Endothelial cell of umbilical vein (primary cell): Measurements from ENCODE around the gene SRGAP3. TPM values are rescaled to one million over a fixed set of nuclear protein-coding genes. Genes with fewer than 3 reads are reported as not detected.

ENCODE experiments used
- BruUV-seq: library from RNA; stranded (reverse); fragments of 400-500 nt; replicated peaks from 2 replicates; lab custom pipeline; 2021; lab: Mats Ljungman, UMichigan
- CTCF ChIA-PET: fragments of 300-600, 350-600 bp; sonication (Branson Sonifier 250); formaldehyde crosslinking; loops from one replicate; lab custom pipeline; 2021; ENCODE audit warnings: antibody characterized with exemption, inconsistent platforms; lab: Charles Lee
- POLR2A ChIA-PET: fragments of 300-600, 350-600 bp; sonication (Branson Sonifier 250); formaldehyde crosslinking; loops from one replicate; lab custom pipeline; 2021; ENCODE audit warnings: antibody characterized with exemption, inconsistent platforms; lab: Charles Lee
- DNase-seq: peaks from one replicate; pipeline ENCODE4 v3.0.0-alpha.2; 2011; ENCODE audit warnings: low read depth, low spot score
- FAIRE-seq: peaks from 2 replicates; lab custom pipeline; 2011; peaks lifted over from hg19 to GRCh38; lab: Jason Lieb, UNC
- H2AFZ ChIP-seq: 2 replicates; pipeline ENCODE4 v1.6.0; 2012; ENCODE audit warnings: low read depth, low read length, control low read depth, inconsistent platforms
- H3K27ac ChIP-seq: 2 replicates; pipeline ENCODE4 v1.5.1; 2011; ENCODE audit warnings: low read depth, mild to moderate bottlenecking, control low read depth, low read length, moderate library complexity; ENCODE audit not compliant: insufficient read depth
- H3K27me3 ChIP-seq, 2 experiments: 2 replicates each; pipeline versions ENCODE4 v1.6.0 to v1.6.1; 2011; ENCODE audit warnings: low read length in 2 of 2, mixed read lengths in 1 of 2; ENCODE audit not compliant: control insufficient read depth in 2 of 2, insufficient read depth in 2 of 2
- H3K36me3 ChIP-seq, 2 experiments: 2 replicates in 1 of 2; 3 replicates in 1 of 2; pipeline ENCODE4 v1.5.1; 2011; ENCODE audit warnings: low read length in 2 of 2, mild to moderate bottlenecking in 1 of 2, moderate library complexity in 1 of 2; ENCODE audit not compliant: control insufficient read depth in 2 of 2, insufficient read depth in 2 of 2; ENCODE audit errors: extremely low read depth in 1 of 2
- H3K4me1 ChIP-seq: 3 replicates; pipeline ENCODE4 v1.5.1; 2011; ENCODE audit warnings: mild to moderate bottlenecking, low read length; ENCODE audit not compliant: control insufficient read depth, insufficient read depth; ENCODE audit errors: extremely low read depth
- H3K4me2 ChIP-seq: 2 replicates; pipeline ENCODE4 v1.6.1; 2011; ENCODE audit warnings: low read length, control low read depth, mixed read lengths; ENCODE audit not compliant: insufficient read depth
- H3K4me3 ChIP-seq, 3 experiments: fragments of 200-600 bp in 1 of 3; sonication (generic), shearing (Covaris generic) in 1 of 3; replicated peaks in 1 of 3; 2 replicates each; pipeline ENCODE4 v1.5.1; 2011 to 2016; ENCODE audit warnings: control low read depth in 3 of 3, low read length in 3 of 3, mild to moderate bottlenecking in 2 of 3, inconsistent platforms in 1 of 3, low read depth in 1 of 3, moderate library complexity in 1 of 3; ENCODE audit not compliant: insufficient read depth in 1 of 3
- H3K79me2 ChIP-seq: 2 replicates; pipeline ENCODE4 v1.6.0; 2012; ENCODE audit warnings: low read length, inconsistent platforms; ENCODE audit not compliant: control insufficient read depth, insufficient read depth
- H3K9ac ChIP-seq: replicated peaks from 2 replicates; pipeline ENCODE3; 2011; ENCODE audit warnings: low read length, control low read depth; ENCODE audit not compliant: insufficient read depth; ENCODE audit errors: extremely low read depth
- H3K9me1 ChIP-seq: replicated peaks from 3 replicates; pipeline ENCODE4 v1.6.0; 2011; ENCODE audit warnings: mild to moderate bottlenecking, low read length; ENCODE audit not compliant: control insufficient read depth, insufficient read depth; ENCODE audit errors: extremely low read depth
- H3K9me3 ChIP-seq: replicated peaks from 2 replicates; pipeline ENCODE4 v1.5.1; 2012; ENCODE audit warnings: low read length, inconsistent platforms; ENCODE audit not compliant: control insufficient read depth, insufficient read depth
- H4K20me1 ChIP-seq: replicated peaks from 2 replicates; pipeline ENCODE3; 2011; ENCODE audit warnings: mild to moderate bottlenecking, low read length; ENCODE audit not compliant: control insufficient read depth, insufficient read depth; ENCODE audit errors: extremely low read depth
- EZH2 ChIP-seq: IDR thresholded peaks from 2 replicates; pipeline ENCODE4 v1.6.1; 2012; ENCODE audit warnings: borderline replicate concordance, low read depth, mild to moderate bottlenecking, moderate library complexity, low read length, inconsistent platforms; ENCODE audit not compliant: severe bottlenecking
- FOS ChIP-seq: IDR thresholded peaks from 2 replicates; pipeline ENCODE4 v1.6.1; 2011; ENCODE audit warnings: mild to moderate bottlenecking, low read length, moderate library complexity, borderline replicate concordance; ENCODE audit not compliant: insufficient read depth
- GATA2 ChIP-seq: IDR thresholded peaks from 2 replicates; pipeline ENCODE4 v1.7.0; 2011; ENCODE audit warnings: low read depth, mild to moderate bottlenecking, moderate library complexity, mixed read lengths, low read length; ENCODE audit not compliant: insufficient read length, insufficient read depth
- JUN ChIP-seq: IDR thresholded peaks from 2 replicates; pipeline ENCODE4 v1.6.1; 2011; ENCODE audit warnings: borderline replicate concordance, low read depth; ENCODE audit not compliant: insufficient read length, insufficient read depth
- MYC ChIP-seq: IDR thresholded peaks from one replicate; pipeline ENCODE4 v1.6.1; 2011; ENCODE audit warnings: mild to moderate bottlenecking, low read depth, low read length
- POLR2A ChIP-seq: IDR thresholded peaks from 2 replicates; pipeline ENCODE4 v1.6.1; 2012; ENCODE audit warnings: low read depth, mild to moderate bottlenecking, control low read depth, low read length
- POLR2AphosphoS5 ChIP-seq: IDR thresholded peaks from 2 replicates; pipeline ENCODE4 v1.6.1; 2012; ENCODE audit warnings: low read depth, mild to moderate bottlenecking, control low read depth, low read length, moderate library complexity; ENCODE audit not compliant: insufficient read depth
- dilution Hi-C: fragments of 300-500 bp; cut with MboI; formaldehyde crosslinking; loops from one replicate; pipeline ENCODE4 v1.15.0; 2019; ENCODE audit warnings: low sequenced_read_pairs; ENCODE audit not compliant: extremely low pct_ligation_motif_present
- intact Hi-C: fragments of 100-400 bp; cut with micrococcal nuclease; formaldehyde crosslinking; loops from one replicate; pipeline ENCODE4 v1.10.0; 2022
- polyA plus RNA-seq, 4 experiments: library from polyadenylated mRNA; depleted of rRNA in 3 of 4; stranded (reverse) in 3 of 4; unstranded in 1 of 4; fragments of >200 nt; gene quantifications; 2 replicates each; pipeline versions ENCODE4 v1.2.1 to v1.2.3, GENCODE V29; 2011 to 2012; ENCODE audit warnings: missing spikeins in 1 of 4
- total RNA-seq: library from RNA; stranded (reverse); gene quantifications from 2 replicates; pipeline ENCODE4 v1.2.3, GENCODE V29; 2021
- TF ChIP-seq, protein P1 (sequence below): IDR thresholded peaks from 2 replicates; pipeline ENCODE4 v1.6.1; 2011; ENCODE audit not compliant: insufficient read depth, insufficient read length
- TF ChIP-seq, protein P2 (sequence below), 2 donors: IDR thresholded peaks; 1 replicate in 1 of 2; 2 replicates in 1 of 2; pipeline ENCODE4 v1.5.1; 2011; ENCODE audit warnings: low read length in 2 of 2, mild to moderate bottlenecking in 2 of 2, moderate library complexity in 2 of 2, control low read depth in 1 of 2, inconsistent platforms in 1 of 2, low read depth in 1 of 2; ENCODE audit not compliant: insufficient read depth in 1 of 2; ENCODE audit errors: extremely low read depth in 1 of 2

The SRGAP3 gene
- total and polyA plus RNA-seq, 2 donors (not counting 3 experiments of a cell fraction or from before 2014, with no cell fraction given) = 0.06 TPM; not detected in 1

DNA sequence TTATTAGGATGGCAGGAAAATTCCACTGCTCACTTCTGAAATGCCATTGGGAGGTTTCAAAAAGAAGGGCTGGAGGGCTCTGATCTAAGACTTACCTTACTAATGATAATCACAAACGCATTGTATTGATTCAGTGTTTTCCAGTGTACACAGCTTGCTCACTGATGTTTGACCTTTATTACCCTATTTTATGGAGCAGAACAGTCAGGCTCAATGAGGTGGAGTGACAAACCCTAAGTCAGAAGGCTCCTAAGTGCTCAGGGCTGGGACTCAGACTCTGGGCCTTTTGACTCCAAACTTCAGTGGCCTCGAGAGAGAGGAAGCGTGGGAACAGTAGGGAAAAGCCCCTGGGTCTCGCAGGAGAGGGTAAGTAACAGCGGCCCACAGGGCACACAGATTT lies 265.9 kb downstream of the SRGAP3 start:
- Histone ChIP-seq H3K27me3 (peaks cover 0 to 4% of the 10 kb centered on the region in 2 experiments), H3K36me3 (no peaks in the 10 kb centered on the region), H3K9ac (no peak overlapping the region), H3K4me2 (no peak overlapping the region), H2AFZ (no peak overlapping the region), H3K27ac (no peak overlapping the region), H3K4me3 (no peak overlapping the region), H3K79me2 (no peaks in the 10 kb centered on the region), H4K20me1 (no peaks in the 10 kb centered on the region), H3K9me1 (no peaks in the 10 kb centered on the region), H3K9me3 (no peaks in the 10 kb centered on the region), H3K4me1 (no peaks in the 10 kb centered on the region)
- intact Hi-C loops (no loop called here), dilution Hi-C loops (no loop called here)
- ChIA-PET POLR2A (no interaction called here), CTCF (interaction anchor here (0.9 kb wide), 1 partner anchor 21 kb away, joined by 3 read pairs; no protein-coding TSS in a partner anchor)
- no TSS peak for BruUV-seq
- no peak for FAIRE-seq
- DNase-seq = no peak
- TF ChIP-seq, protein P1, sequence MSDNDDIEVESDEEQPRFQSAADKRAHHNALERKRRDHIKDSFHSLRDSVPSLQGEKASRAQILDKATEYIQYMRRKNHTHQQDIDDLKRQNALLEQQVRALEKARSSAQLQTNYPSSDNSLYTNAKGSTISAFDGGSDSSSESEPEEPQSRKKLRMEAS = no peak
- TF ChIP-seq EZH2 = no peak
- TF ChIP-seq POLR2A = no peak
- TF ChIP-seq GATA2 = no peak
- TF ChIP-seq POLR2AphosphoS5 = no peak
- no peak for TF ChIP-seq MYC
- no peak for TF ChIP-seq JUN
- TF ChIP-seq, protein P2, sequence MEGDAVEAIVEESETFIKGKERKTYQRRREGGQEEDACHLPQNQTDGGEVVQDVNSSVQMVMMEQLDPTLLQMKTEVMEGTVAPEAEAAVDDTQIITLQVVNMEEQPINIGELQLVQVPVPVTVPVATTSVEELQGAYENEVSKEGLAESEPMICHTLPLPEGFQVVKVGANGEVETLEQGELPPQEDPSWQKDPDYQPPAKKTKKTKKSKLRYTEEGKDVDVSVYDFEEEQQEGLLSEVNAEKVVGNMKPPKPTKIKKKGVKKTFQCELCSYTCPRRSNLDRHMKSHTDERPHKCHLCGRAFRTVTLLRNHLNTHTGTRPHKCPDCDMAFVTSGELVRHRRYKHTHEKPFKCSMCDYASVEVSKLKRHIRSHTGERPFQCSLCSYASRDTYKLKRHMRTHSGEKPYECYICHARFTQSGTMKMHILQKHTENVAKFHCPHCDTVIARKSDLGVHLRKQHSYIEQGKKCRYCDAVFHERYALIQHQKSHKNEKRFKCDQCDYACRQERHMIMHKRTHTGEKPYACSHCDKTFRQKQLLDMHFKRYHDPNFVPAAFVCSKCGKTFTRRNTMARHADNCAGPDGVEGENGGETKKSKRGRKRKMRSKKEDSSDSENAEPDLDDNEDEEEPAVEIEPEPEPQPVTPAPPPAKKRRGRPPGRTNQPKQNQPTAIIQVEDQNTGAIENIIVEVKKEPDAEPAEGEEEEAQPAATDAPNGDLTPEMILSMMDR (IDR thresholded peaks at IDR 0.05; ENCODE audit: extremely low read depth in 1 of 2, insufficient read depth in 1 of 2, low read depth in 1 of 2, low read length in 2 of 2) = no peak
- TF ChIP-seq FOS = no peak
